Body of pancreas (tissue), 4 donors: Measurements from ENCODE around the gene C3orf52. TPM values are rescaled to one million over a fixed set of nuclear protein-coding genes. Genes with fewer than 3 reads are reported as not detected.

Experiments used
- ATAC-seq: fragments of 150-250 bp; one replicate; pipeline ENCODE4 v1.9.1; 2016
- DNase-seq, 4 donors: peaks; one replicate each; pipeline ENCODE4 v3.0.0-alpha.2; 2019
- H3K27ac ChIP-seq, 4 donors: fragments of 200-600 bp; sonication (generic); 1 replicate in 3 of 4; 2 replicates in 1 of 4; pipeline versions ENCODE4 v1.5.1 to v1.6.1; 2016 to 2019; ENCODE audit warnings: mild to moderate bottlenecking in 1 of 4, mixed read lengths in 1 of 4, moderate library complexity in 1 of 4
- H3K27me3 ChIP-seq, 2 donors: fragments of 200-600 bp; sonication (generic); one replicate each; pipeline ENCODE4 v1.6.0; 2016; ENCODE audit warnings: mild to moderate bottlenecking in 1 of 2
- H3K36me3 ChIP-seq, 2 donors: fragments of 200-600 bp; sonication (generic); replicated peaks in 1 of 2; 2 replicates each; pipeline ENCODE4 v1.5.1; 2016; ENCODE audit warnings: low read depth in 2 of 2; ENCODE audit not compliant: insufficient read depth in 1 of 2
- H3K4me1 ChIP-seq: fragments of 200-600 bp; sonication (generic); one replicate; pipeline ENCODE4 v1.6.0; 2016
- H3K4me3 ChIP-seq, 2 donors: fragments of 200-600 bp; sonication (generic); 1 replicate in 1 of 2; 2 replicates in 1 of 2; pipeline ENCODE4 v1.5.1; 2016 to 2019
- H3K9me3 ChIP-seq, 3 donors: fragments of 200-600 bp; sonication (generic); 1 replicate in 2 of 3; 2 replicates in 1 of 3; pipeline ENCODE4 v1.5.1; 2016
- CTCF ChIP-seq, 7 experiments: fragments of 450-650 bp in 4 of 7; fragments of 200-600 bp in 3 of 7; sonication (generic) in 3 of 7; IDR thresholded peaks; one replicate each; pipeline ENCODE4 v1.5.1; 2016 to 2019; ENCODE audit warnings: antibody characterized with exemption in 7 of 7
- POLR2A ChIP-seq, 3 donors: fragments of 450-650 bp; IDR thresholded peaks; one replicate each; pipeline ENCODE4 v1.6.1; 2016; ENCODE audit warnings: antibody characterized with exemption in 3 of 3, mild to moderate bottlenecking in 2 of 3
- WGBS, 2 donors: methylation state at CpG; one replicate each; pipeline ENCODE4 v1.1.5; 2017; 5-methylcytosine and 5-hydroxymethylcytosine counted together
- intact Hi-C: fragments of 100-400 bp; cut with DNase I; formaldehyde crosslinking; loops from one replicate; pipeline ENCODE4 v1.15.1; 2023
- total RNA-seq, 2 donors: library from RNA; depleted of rRNA; stranded (reverse); fragments of >200 nt; gene quantifications; one replicate each; pipeline ENCODE4 v1.1.0, GENCODE V29; 2016

The C3orf52 gene
- total RNA-seq, 2 donors from 2014 or later: 71.2 to 129 TPM

GRCh38 chr3:112141293-112141692 lies 55.1 kb downstream of the C3orf52 start:
- no peak for DNase-seq

GRCh38 chr3:112143251-112143650 lies 57.1 kb downstream of the C3orf52 start:
- no peaks in the 10 kb centered on the region for H3K4me1 ChIP-seq
- TF ChIP-seq POLR2A (IDR thresholded peaks at IDR 0.05): no peak
- no peak for TF ChIP-seq CTCF (IDR thresholded peaks at IDR 0.05)
- ATAC-seq (no peak), DNase-seq (no peak)
- no peaks in the 10 kb centered on the region for H3K36me3 ChIP-seq
- no peaks in the 10 kb centered on the region for H3K27me3 ChIP-seq
- intact Hi-C loops: no loop called here
- no peak overlapping the region for H3K27ac ChIP-seq
- no peak overlapping the region for H3K4me3 ChIP-seq
- WGBS, 2 donors: 94 to 100% methylated on average over 1 of the region's 1 CpG
- no peaks in the 10 kb centered on the region for H3K9me3 ChIP-seq

More at GRCh38 chr3:112141293-112141692, 55.1 kb downstream of the C3orf52 start:
- Histone ChIP-seq H3K4me3 (no peak overlapping the region), H3K27me3 (no peaks in the 10 kb centered on the region), H3K9me3 (no peaks in the 10 kb centered on the region), H3K27ac (no peak overlapping the region), H3K36me3 (no peaks in the 10 kb centered on the region), H3K4me1 (no peaks in the 10 kb centered on the region)
- no peak for ATAC-seq
- 63 to 86% methylated on average over 2 of the region's 2 CpGs for WGBS, 2 donors
- intact Hi-C loops: no loop called here
- TF ChIP-seq CTCF (IDR thresholded peaks at IDR 0.05): no peak
- TF ChIP-seq POLR2A (IDR thresholded peaks at IDR 0.05): no peak

GRCh38 chr3:112143689-112144088 lies 57.5 kb downstream of the C3orf52 start:
- no peak for ATAC-seq
- intact Hi-C loops: no loop called here
- no peak for TF ChIP-seq POLR2A (IDR thresholded peaks at IDR 0.05)
- TF ChIP-seq CTCF (IDR thresholded peaks at IDR 0.05): no peak

GRCh38 chr3:112149136-112149535 lies 62.9 kb downstream of the C3orf52 start:
- 78 to 82% methylated on average over 1 of the region's 1 CpG for WGBS, 2 donors
- H3K27me3 ChIP-seq: no peaks in the 10 kb centered on the region
- intact Hi-C loops: no loop called here
- no peaks in the 10 kb centered on the region for H3K4me1 ChIP-seq
- no peak for TF ChIP-seq POLR2A (IDR thresholded peaks at IDR 0.05)
- no peak for TF ChIP-seq CTCF (IDR thresholded peaks at IDR 0.05)
- DNase-seq: no peak
- no peak for ATAC-seq
- no peak overlapping the region for H3K4me3 ChIP-seq
- no peaks in the 10 kb centered on the region for H3K9me3 ChIP-seq
- no peak overlapping the region for H3K27ac ChIP-seq
- H3K36me3 ChIP-seq: no peaks in the 10 kb centered on the region

More at GRCh38 chr3:112143689-112144088, 57.5 kb downstream of the C3orf52 start:
- 87 to 94% methylated on average over 1 of the region's 1 CpG for WGBS, 2 donors
- Histone ChIP-seq H3K36me3 (no peaks in the 10 kb centered on the region), H3K4me1 (no peaks in the 10 kb centered on the region), H3K9me3 (no peaks in the 10 kb centered on the region), H3K27ac (no peak overlapping the region), H3K4me3 (no peak overlapping the region), H3K27me3 (no peaks in the 10 kb centered on the region)
- no peak for DNase-seq

DNA sequence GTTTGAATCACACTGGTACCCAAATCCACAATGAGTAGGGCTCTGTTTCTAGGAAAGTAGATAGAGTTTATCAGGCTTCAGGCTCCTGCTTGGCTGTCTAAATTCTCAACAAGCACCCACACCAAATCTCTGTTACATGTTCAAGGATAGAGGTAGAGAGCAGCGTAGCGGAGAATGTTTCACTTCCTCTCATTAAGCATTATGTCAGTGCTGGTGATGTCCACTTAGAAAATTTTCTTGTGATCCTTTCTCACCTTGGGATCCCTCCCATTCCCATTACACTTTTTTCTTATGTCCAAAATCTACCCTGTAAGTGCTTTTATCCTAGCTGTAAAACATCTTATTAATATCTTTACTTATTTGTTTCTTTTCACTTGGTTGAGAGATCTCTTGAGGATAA lies 81.6 kb downstream of the C3orf52 start:
- H3K27ac ChIP-seq: no peak overlapping the region
- DNase-seq (no peak), ATAC-seq (no peak)
- H3K27me3 ChIP-seq: no peaks in the 10 kb centered on the region
- no peak overlapping the region for H3K4me3 ChIP-seq
- no peaks in the 10 kb centered on the region for H3K36me3 ChIP-seq
- H3K9me3 ChIP-seq: no peaks in the 10 kb centered on the region
- no peaks in the 10 kb centered on the region for H3K4me1 ChIP-seq
- WGBS, 2 donors: 95 to 98% methylated on average over 2 of the region's 2 CpGs
- intact Hi-C loops: no loop called here
- TF ChIP-seq CTCF (IDR thresholded peaks at IDR 0.05) (no peak), POLR2A (IDR thresholded peaks at IDR 0.05) (no peak)
